GM12878 (cell line): ENCODE measurements around the gene NT5E. TPM values are rescaled to one million over a fixed set of nuclear protein-coding genes. Genes with fewer than 3 reads are reported as not detected.
A peak's percentile ranks its signal among the peaks of the same experiment; 100 is the strongest.

Experiments
- ATAC-seq: fragments of 200-7000 bp; cut with Tn5 transposase; 3 replicates; pipeline ENCODE4 v1.9.1; 2020; ENCODE audit warnings: mild to moderate bottlenecking, moderate library complexity
- BruUV-seq: library from RNA; stranded (reverse); fragments of 400-500 nt; replicated peaks from 2 replicates; lab custom pipeline; 2021; lab: Mats Ljungman, UMichigan
- CTCF ChIA-PET: fragments of 300-600 bp; sonication (Branson Sonifier 250); formaldehyde crosslinking; extraction: SDS; loops from one replicate; lab custom pipeline; 2021; ENCODE audit warnings: inconsistent platforms; lab: Yijun Ruan, JAX
- POLR2A ChIA-PET: fragments of 350-600 bp; formaldehyde crosslinking; extraction: SDS; loops from one replicate; lab custom pipeline; 2021; ENCODE audit warnings: inconsistent platforms; lab: Charles Lee
- RAD21 ChIA-PET: fragments of 300-600 bp; sonication (Branson Sonifier 250); formaldehyde crosslinking; loops from one replicate; lab custom pipeline; 2023; ENCODE audit warnings: antibody characterized with exemption; ENCODE audit not compliant: unreplicated experiment; lab: Charles Lee
- SMC1A ChIA-PET: fragments of 300-600 bp; sonication (Branson Sonifier 250); formaldehyde crosslinking; loops from one replicate; lab custom pipeline; 2023; ENCODE audit not compliant: unreplicated experiment, uncharacterized antibody; lab: Charles Lee
- DNase-seq: peaks from one replicate; pipeline ENCODE4 v3.0.0-alpha.2; 2011; ENCODE audit warnings: low read depth, low spot score
- FAIRE-seq: peaks from 3 replicates; lab custom pipeline; 2011; peaks lifted over from hg19 to GRCh38; lab: Jason Lieb, UNC
- H2AFZ ChIP-seq: 2 replicates; pipeline ENCODE4 v1.6.0; 2011; ENCODE audit warnings: low read depth, low read length, control low read depth; ENCODE audit not compliant: control insufficient read depth
- H3K27ac ChIP-seq: 2 replicates; pipeline ENCODE4 v1.5.1; 2011; ENCODE audit warnings: control low read depth; ENCODE audit not compliant: control insufficient read depth, insufficient read depth
- H3K27me3 ChIP-seq, 2 experiments: replicated peaks in 1 of 2; 2 replicates each; pipeline versions ENCODE4 v1.6.0 to v1.6.1; 2011; ENCODE audit warnings: low read length in 1 of 2; ENCODE audit not compliant: control insufficient read depth in 2 of 2, insufficient read depth in 2 of 2
- H3K36me3 ChIP-seq, 2 experiments: 2 replicates each; pipeline ENCODE4 v1.5.1; 2011; ENCODE audit warnings: low read length in 1 of 2; ENCODE audit not compliant: control insufficient read depth in 2 of 2, insufficient read depth in 2 of 2
- H3K4me1 ChIP-seq: 2 replicates; pipeline ENCODE4 v1.6.1; 2011; ENCODE audit warnings: mild to moderate bottlenecking, low read length, moderate library complexity, mixed read lengths; ENCODE audit not compliant: control insufficient read depth, insufficient read depth
- H3K4me2 ChIP-seq: 2 replicates; pipeline ENCODE4 v1.6.0; 2011; ENCODE audit warnings: control low read depth; ENCODE audit not compliant: control insufficient read depth, insufficient read depth
- H3K4me3 ChIP-seq: fragments of 200-600 bp; sonication (generic); 2 replicates; pipeline ENCODE4 v1.5.1; 2016
- H3K79me2 ChIP-seq: 2 replicates; pipeline ENCODE4 v1.6.0; 2011; ENCODE audit warnings: low read length; ENCODE audit not compliant: control insufficient read depth, insufficient read depth
- H3K9ac ChIP-seq: 2 replicates; pipeline ENCODE4 v1.8.0; 2011; ENCODE audit warnings: low read length, control low read depth, mixed read lengths; ENCODE audit not compliant: control insufficient read depth, insufficient read depth
- H3K9me3 ChIP-seq: replicated peaks from 3 replicates; pipeline ENCODE4 v1.5.1; 2011; ENCODE audit warnings: mild to moderate bottlenecking, low read length; ENCODE audit not compliant: control insufficient read depth, insufficient read depth
- H4K20me1 ChIP-seq: 2 replicates; pipeline ENCODE4 v1.6.0; 2011; ENCODE audit not compliant: control insufficient read depth, insufficient read depth
- GATAD2B ChIP-seq: fragments of 450-650 bp; conservative IDR thresholded peaks from 2 replicates; pipeline ENCODE4 v1.6.1; 2017; ENCODE audit warnings: low read depth, mild to moderate bottlenecking, moderate library complexity
- IKZF1 ChIP-seq: fragments of 450-650 bp; conservative IDR thresholded peaks from 2 replicates; pipeline ENCODE4 v1.6.1; 2017; ENCODE audit warnings: antibody characterized with exemption, mild to moderate bottlenecking
- NR2C2 ChIP-seq: IDR thresholded peaks from 2 replicates; pipeline ENCODE4 v1.6.1; 2011; ENCODE audit warnings: borderline replicate concordance, low read depth; ENCODE audit not compliant: control insufficient read depth, insufficient read length
- RUNX3 ChIP-seq: IDR thresholded peaks from 2 replicates; pipeline ENCODE4 v1.6.1; 2012; ENCODE audit warnings: low read length, inconsistent platforms
- SIN3A ChIP-seq: IDR thresholded peaks from 2 replicates; pipeline ENCODE4 v1.6.1; 2012; ENCODE audit warnings: low read depth, low read length, improper control_type of control experiment
- SPI1 ChIP-seq: IDR thresholded peaks from 2 replicates; pipeline ENCODE4 v1.6.1; 2011; ENCODE audit warnings: low read depth, mild to moderate bottlenecking, low read length, moderate library complexity, borderline replicate concordance; ENCODE audit not compliant: insufficient read depth
- ZBTB33 ChIP-seq: fragments of 450-650 bp; IDR thresholded peaks from 2 replicates; pipeline ENCODE4 v1.6.1; 2017; ENCODE audit warnings: mild to moderate bottlenecking
- WGBS: methylation state at CpG from one replicate; pipeline ENCODE4 v1.1.6; 2016; ENCODE audit warnings: low lambda C conversion rate; ENCODE audit not compliant: insufficient replicate concordance, insufficient coverage; ENCODE audit errors: missing lambda C conversion rate; 5-methylcytosine and 5-hydroxymethylcytosine counted together
- in situ Hi-C: fragments of 300-500 bp; cut with MboI; formaldehyde crosslinking; loops from 9 replicates; pipeline ENCODE4 v1.14.3; 2018; ENCODE audit warnings: mixed read lengths
- intact Hi-C: fragments of 100-400 bp; cut with micrococcal nuclease; formaldehyde crosslinking; loops from one replicate; pipeline ENCODE4 v1.14.2; 2022; ENCODE audit not compliant: unreplicated experiment
- polyA plus RNA-seq, 11 experiments: library from polyadenylated mRNA; depleted of rRNA in 4 of 11; unstranded in 6 of 11; stranded (reverse) in 5 of 11; fragments of >200 nt; fragmentation: Nextera tagmentation in 4 of 11; fragmentation: Illumina TruSeq in 1 of 11; extraction: Ambion mirVana in 4 of 11; extraction: Trizol in 1 of 11; gene quantifications; 1 replicate in 1 of 11; 2 replicates in 10 of 11; pipeline versions ENCODE4 v1.2.1 to v1.2.3, GENCODE V29; 2011 to 2016; ENCODE audit warnings: inconsistent platforms in 2 of 11, missing spikeins in 2 of 11, low read depth in 1 of 11
- total RNA-seq, 4 experiments: library from RNA; depleted of rRNA in 3 of 4; stranded (reverse); fragments of >200 nt in 3 of 4; fragmentation: Illumina TruSeq in 1 of 4; extraction: Trizol in 1 of 4; gene quantifications; 2 replicates each; pipeline versions ENCODE4 v1.2.1 to v1.2.3, GENCODE V29; 2013 to 2021

The NT5E gene
- total and polyA plus RNA-seq, 10 of the 15 experiments (the other 5 are each of a cell fraction or from before 2014, with no cell fraction given), result 1.9 to 9.7 (median 7.3) TPM

DNA sequence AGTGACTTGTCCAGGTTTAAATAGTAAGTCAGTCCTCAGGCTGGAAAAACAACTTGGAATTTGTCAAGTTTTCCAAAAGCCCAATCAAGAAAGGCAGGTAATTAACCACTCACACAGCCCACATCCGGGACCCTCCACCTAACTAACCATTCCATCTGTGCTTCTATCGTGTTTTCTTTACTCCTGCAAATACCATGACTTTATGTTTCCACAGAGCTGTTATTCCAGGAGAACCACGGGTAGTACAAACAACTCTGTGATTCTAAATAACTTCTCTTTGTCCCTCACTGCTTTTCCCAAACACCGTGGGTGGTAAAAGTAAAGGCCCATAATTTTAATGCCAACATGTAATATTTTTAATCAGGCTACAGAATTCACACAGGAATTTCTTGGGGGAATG lies 49.6 kb upstream of the NT5E start (continued):
- no peak for TF ChIP-seq ZBTB33
- TF ChIP-seq NR2C2, result no peak

DNA sequence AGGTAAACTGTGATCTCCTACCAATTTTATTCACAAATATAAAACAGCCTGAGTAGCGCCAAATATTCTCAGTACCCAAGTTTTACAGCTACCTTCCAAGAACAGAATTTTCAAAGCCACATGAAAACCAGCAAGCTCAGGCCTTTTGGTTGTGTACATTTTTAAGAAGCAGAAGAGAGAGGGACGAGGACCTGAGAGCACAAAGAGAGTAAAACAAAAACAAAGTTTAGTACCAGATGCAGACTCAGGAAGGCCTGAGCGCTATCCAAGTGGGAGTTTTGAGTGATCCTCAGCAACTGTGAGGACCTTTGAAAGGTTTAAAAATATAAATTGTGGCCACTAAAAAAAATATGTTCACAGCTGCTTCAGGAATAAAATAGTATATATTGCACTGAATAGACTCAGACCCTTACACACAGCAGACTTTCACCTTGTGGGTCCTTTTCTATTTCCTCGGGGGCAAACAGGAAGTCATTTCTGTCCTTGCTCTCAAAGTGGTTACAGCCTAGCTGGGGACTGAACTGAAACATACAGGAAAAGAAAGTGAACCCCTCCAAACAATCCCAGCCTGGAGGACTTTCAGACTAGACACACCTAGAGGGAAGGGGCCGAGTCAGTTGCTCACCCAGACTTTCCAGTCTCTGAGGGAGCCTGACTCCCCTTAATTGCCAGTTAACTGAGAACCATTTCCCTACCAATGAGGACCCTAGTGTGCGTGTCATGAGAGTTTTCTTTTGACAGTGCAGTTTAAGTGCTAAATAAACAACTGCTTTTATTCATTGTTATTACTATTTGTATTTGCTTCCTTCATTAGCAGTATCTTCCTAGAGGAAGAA lies 48.5 kb upstream of the NT5E start:
- CTCF ChIA-PET, result interaction anchor here (0.6 to 1.6 kb wide), 7 partner anchors 13 to 83 kb away, joined by 3 to 4 read pairs (median 3); no protein-coding TSS in a partner anchor
- intact Hi-C loops (no loop called here), in situ Hi-C loops (no loop called here)
- peak overlapping the region; percentile 45 for H2AFZ ChIP-seq
- no peaks in the 10 kb centered on the region for H3K79me2 ChIP-seq
- H3K9ac ChIP-seq, result no peak overlapping the region
- SMC1A ChIA-PET, result interaction anchor here (0.7 to 8.3 kb wide), 15 partner anchors 10 to 82 kb away, joined by 3 to 79 read pairs (median 4); partner anchors contain the start of gene NT5E
- H3K27me3 ChIP-seq, result no peaks in the 10 kb centered on the region
- FAIRE-seq (no peak), ATAC-seq (no peak), DNase-seq (no peak)
- no peaks in the 10 kb centered on the region for H3K36me3 ChIP-seq
- TF ChIP-seq RUNX3, result no peak
- TF ChIP-seq SIN3A, result no peak
- no peak for TF ChIP-seq GATAD2B
- peak; percentile 39; the same call in 1 of the 2 replicates for TF ChIP-seq IKZF1
- 0 out of 2 replicates have a peak, but pooled peaks have one; percentile 14 for TF ChIP-seq SPI1
- POLR2A ChIA-PET, result interaction anchor here (0.7 to 6.0 kb wide), 2 partner anchors 49 to 164 kb away, joined by 4 to 50 read pairs; partner anchors contain the start of gene NT5E
- no peak overlapping the region for H3K4me3 ChIP-seq
- H3K4me1 ChIP-seq, result peaks cover 20% of the 10 kb centered on the region
- RAD21 ChIA-PET, result interaction anchor here (1.3 to 6.0 kb wide), 3 partner anchors 19 to 50 kb away, joined by 5 to 34 read pairs (median 7); no protein-coding TSS in a partner anchor
- BruUV-seq, result no TSS peak
- H3K9me3 ChIP-seq, result no peaks in the 10 kb centered on the region
- H3K4me2 ChIP-seq, result peak overlapping the region; percentile 11; the same call in 1 of the 2 replicates
- 49% methylated on average over 6 of the region's 6 CpGs for WGBS
- no peaks in the 10 kb centered on the region for H4K20me1 ChIP-seq
- H3K27ac ChIP-seq, result 0 out of 2 replicates have a peak overlapping the region, but pooled peaks have one; percentile 6
